WI38 (cell line): ENCODE data around the gene CALCR.

Experiments
- H3K4me3 ChIP-seq: 2 replicates; pipeline ENCODE4 v1.5.1; 2011; ENCODE audit warnings: low read depth, mild to moderate bottlenecking, control low read depth, low read length
- CTCF ChIP-seq: IDR thresholded peaks from 2 replicates; pipeline ENCODE4 v1.5.1; 2012; ENCODE audit warnings: low read depth, mild to moderate bottlenecking, control low read depth, low read length

The CALCR gene

GRCh38 chr7:93409324-93409723 lies 165.2 kb downstream of the CALCR start:
- H3K4me3 ChIP-seq: no peak overlapping the region
- no peak for TF ChIP-seq CTCF

GRCh38 chr7:93407239-93407638 lies 167.3 kb downstream of the CALCR start:
- no peak overlapping the region for H3K4me3 ChIP-seq
- TF ChIP-seq CTCF: no peak

GRCh38 chr7:93402944-93403343 lies 171.6 kb downstream of the CALCR start:
- TF ChIP-seq CTCF: no peak
- no peak overlapping the region for H3K4me3 ChIP-seq

GRCh38 chr7:93399642-93400041 lies 174.9 kb downstream of the CALCR start:
- TF ChIP-seq CTCF: no peak
- H3K4me3 ChIP-seq: no peak overlapping the region

GRCh38 chr7:93392984-93393383 lies 181.5 kb downstream of the CALCR start:
- H3K4me3 ChIP-seq: no peak overlapping the region
- TF ChIP-seq CTCF: no peak

- no peak overlapping the region for H3K4me3 ChIP-seq
- TF ChIP-seq CTCF: no peak
Observed at GRCh38 chr7:93390660-93391059, 183.9 kb downstream of the CALCR start.

- TF ChIP-seq CTCF: no peak
- H3K4me3 ChIP-seq: no peak overlapping the region
Observed at GRCh38 chr7:93382362-93382761, 192.2 kb downstream of the CALCR start.
